HG03565 (cell line): ENCODE results near the gene PLA1A.
A peak's percentile ranks its signal among the peaks of the same experiment; 100 is the strongest.

Experiments
- ATAC-seq: cut with Tn5 transposase; IDR thresholded peaks from one replicate; pipeline ENCODE4 v1.9.1; 2021; ENCODE audit warnings: mild to moderate bottlenecking, moderate library complexity; ENCODE audit not compliant: unreplicated experiment

PLA1A gene

GRCh38 chr3:119636249-119636648 is 38.6 kb downstream of the PLA1A start:
- no peak for ATAC-seq

GRCh38 chr3:119636891-119637611 is 39.4 kb downstream of the PLA1A start:
- ATAC-seq, result no peak

GRCh38 chr3:119637679-119638477 is 40.2 kb downstream of the PLA1A start:
- peak; percentile 17 for ATAC-seq

- no peak for ATAC-seq
Observed at GRCh38 chr3:119639494-119640350, 42.0 kb downstream of the PLA1A start.

- ATAC-seq, result no peak
Observed at GRCh38 chr3:119641416-119641815, 43.7 kb downstream of the PLA1A start.

GRCh38 chr3:119642746-119643473 is 45.2 kb downstream of the PLA1A start:
- no peak for ATAC-seq

GRCh38 chr3:119643528-119643927 is 45.8 kb downstream of the PLA1A start:
- no peak for ATAC-seq

- no peak for ATAC-seq
Observed at GRCh38 chr3:119644481-119644880, 46.8 kb downstream of the PLA1A start.

- no peak for ATAC-seq
Observed at GRCh38 chr3:119645813-119646212, 48.1 kb downstream of the PLA1A start.

GRCh38 chr3:119647171-119647570 is 49.5 kb downstream of the PLA1A start:
- no peak for ATAC-seq

GRCh38 chr3:119647843-119648575 is 50.3 kb downstream of the PLA1A start:
- no peak for ATAC-seq

- no peak for ATAC-seq
Observed at GRCh38 chr3:119649761-119650160, 52.1 kb downstream of the PLA1A start.

- ATAC-seq, result no peak
Observed at GRCh38 chr3:119652306-119653033, 54.8 kb downstream of the PLA1A start.

GRCh38 chr3:119653876-119654275 is 56.2 kb downstream of the PLA1A start:
- ATAC-seq, result no peak

GRCh38 chr3:119657887-119658702 is 60.4 kb downstream of the PLA1A start:
- ATAC-seq, result no peak

GRCh38 chr3:119658994-119659393 is 61.3 kb downstream of the PLA1A start:
- no peak for ATAC-seq

GRCh38 chr3:119659606-119660291 is 62.1 kb downstream of the PLA1A start:
- ATAC-seq, result no peak
